GM21737 (cell line): ENCODE results near the gene ATG12.
"Not testable (repeated sequence)": the region's sequence is repeated elsewhere in the genome, so short reads cannot be mapped to it uniquely, and the experiment has no call there.

ENCODE experiments used
- ATAC-seq: cut with Tn5 transposase; IDR thresholded peaks from one replicate; pipeline ENCODE4 v1.9.1; 2021; ENCODE audit warnings: mild to moderate bottlenecking, moderate library complexity; ENCODE audit not compliant: unreplicated experiment

The ATG12 gene

GRCh38 chr5:115809946-115810345 is 31.4 kb downstream of the ATG12 start:
- ATAC-seq, result no peak

- not testable (repeated sequence) for ATAC-seq
Measured at GRCh38 chr5:115808066-115808465, 33.3 kb downstream of the ATG12 start.

DNA sequence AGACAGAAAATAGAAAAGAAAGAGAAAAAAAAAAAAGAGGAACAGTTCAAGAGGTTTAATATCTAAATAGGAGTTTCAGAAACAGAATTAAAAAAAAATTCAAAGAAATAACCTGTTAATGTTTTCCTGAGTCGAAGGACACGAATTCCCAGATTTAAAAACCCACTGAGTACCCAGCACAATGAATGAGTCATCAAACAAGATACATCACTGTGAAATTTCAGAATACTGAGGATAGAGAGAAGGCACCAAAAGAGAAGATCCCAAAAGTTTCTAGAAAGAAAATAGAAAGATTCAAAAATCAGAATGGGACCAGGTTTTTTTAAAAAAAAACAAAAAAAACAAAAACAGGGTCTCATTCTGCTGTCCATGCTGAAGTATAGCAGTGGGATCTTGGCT is 33.7 kb downstream of the ATG12 start:
- ATAC-seq, result no peak

GRCh38 chr5:115806986-115807653 is 34.2 kb downstream of the ATG12 start:
- no peak for ATAC-seq

DNA sequence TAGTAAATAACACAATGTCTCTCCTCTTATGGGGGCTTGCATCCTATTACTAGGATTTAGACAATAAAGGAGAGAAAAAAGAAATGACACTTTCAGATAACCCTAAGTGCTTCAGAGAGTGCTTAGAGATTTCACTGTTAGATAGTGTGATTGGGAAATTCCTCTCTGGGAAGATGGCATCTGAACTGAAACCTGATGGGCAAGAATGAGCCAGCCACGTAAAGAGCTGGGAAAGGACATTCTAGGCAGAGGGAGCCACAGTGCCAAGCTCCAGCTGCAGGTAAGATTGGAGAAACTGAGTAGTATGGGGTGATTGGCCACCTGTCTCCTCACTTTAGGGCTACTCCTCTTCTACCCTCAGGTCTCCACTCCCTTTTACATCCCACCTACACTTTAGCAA is 39.4 kb downstream of the ATG12 start:
- ATAC-seq, result no peak

DNA sequence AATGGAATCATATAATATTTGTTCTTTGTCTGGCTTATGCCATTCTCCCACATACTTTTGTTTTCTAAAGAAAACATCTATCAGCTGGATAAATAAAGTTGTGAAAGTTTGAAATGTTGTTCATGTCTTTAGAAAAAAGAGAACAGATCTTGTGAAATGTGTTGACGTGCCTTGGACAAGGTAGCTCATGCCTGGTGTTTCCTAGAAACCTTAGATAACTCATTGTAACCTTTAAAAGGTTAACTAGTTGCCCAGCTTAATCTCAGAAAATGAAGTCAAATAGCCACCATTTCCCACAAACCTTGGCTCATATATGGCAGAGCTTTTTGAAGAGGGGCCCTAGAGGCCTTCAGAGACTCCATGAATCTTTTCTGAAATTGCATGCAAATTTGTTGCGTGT is 40.2 kb downstream of the ATG12 start:
- no peak for ATAC-seq

GRCh38 chr5:115800108-115800507 is 41.3 kb downstream of the ATG12 start:
- ATAC-seq, result no peak

DNA sequence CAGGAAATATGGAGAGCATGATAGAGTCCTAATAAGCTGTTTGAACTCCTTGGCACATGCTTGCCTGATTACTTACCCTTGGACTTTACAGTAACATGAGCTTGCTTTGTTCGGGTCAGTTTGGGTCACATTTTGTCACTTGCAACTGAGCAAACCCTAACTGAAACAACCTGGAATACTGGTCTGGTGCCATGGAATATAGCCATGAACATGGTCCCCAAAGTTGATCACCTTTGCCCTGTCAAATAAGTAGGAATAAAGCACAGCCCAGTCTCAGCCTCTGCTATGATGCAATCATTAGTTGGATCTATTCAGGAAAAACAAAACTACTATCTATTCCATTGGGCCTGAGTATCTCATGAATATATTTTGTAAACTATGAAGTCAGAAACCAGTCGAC is 43.1 kb downstream of the ATG12 start:
- no peak for ATAC-seq

- ATAC-seq, result no peak
Measured at GRCh38 chr5:115796656-115797055, 44.7 kb downstream of the ATG12 start.

GRCh38 chr5:115795700-115796099 is 45.7 kb downstream of the ATG12 start:
- no peak for ATAC-seq

- ATAC-seq, result no peak
Measured at GRCh38 chr5:115788440-115788839, 52.9 kb downstream of the ATG12 start.

DNA sequence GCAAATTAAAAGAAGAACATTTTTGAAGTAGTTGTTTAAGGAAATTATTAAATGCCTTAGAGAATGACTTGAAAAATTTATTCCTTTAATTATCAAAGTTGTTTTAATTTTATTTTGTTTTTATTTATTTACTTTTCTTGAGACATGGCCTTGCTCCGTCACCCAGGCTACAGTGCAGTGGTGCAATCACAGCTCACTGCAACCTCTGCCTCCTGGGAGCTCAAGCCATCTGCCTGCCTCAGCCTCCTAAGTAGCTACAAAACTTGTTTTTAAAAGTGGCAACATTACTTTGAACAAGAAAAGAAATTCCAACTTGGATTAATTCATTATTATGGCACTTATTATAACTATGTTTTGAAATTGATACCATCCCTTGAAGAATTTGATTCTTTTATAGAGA is 53.9 kb downstream of the ATG12 start:
- ATAC-seq, result no peak

DNA sequence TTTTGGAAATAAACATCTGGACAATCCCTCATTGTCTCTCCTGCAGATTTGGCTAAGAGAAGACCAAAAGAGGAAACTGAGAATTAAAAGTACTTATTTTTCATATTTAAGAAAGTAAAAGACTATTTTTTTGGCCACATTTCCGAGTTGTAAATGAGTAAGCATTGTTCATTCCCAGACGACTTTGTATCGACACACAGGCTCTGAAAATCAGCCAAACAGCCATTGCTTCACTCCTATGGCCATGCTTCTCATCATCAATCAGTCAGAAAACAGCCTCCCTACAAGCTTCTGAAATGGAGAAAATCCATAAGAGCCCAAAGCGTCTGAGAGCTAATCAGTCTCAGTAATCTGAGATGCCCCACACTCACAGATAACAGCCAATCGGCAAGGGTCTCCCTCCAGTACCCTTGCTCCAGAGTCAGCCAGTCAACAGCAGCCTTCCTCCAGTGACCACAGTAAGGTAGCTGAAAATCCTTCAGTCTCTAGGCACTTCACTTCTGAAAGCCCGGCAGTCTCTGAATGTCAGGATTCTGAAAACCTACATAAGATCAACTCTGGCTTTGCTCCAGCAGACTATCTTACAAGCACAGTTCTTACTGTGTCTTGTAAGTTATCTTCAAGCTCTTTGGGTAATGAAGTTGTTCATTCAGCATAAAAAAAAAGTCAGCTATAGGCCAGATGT is 55.8 kb downstream of the ATG12 start:
- ATAC-seq, result no peak

DNA sequence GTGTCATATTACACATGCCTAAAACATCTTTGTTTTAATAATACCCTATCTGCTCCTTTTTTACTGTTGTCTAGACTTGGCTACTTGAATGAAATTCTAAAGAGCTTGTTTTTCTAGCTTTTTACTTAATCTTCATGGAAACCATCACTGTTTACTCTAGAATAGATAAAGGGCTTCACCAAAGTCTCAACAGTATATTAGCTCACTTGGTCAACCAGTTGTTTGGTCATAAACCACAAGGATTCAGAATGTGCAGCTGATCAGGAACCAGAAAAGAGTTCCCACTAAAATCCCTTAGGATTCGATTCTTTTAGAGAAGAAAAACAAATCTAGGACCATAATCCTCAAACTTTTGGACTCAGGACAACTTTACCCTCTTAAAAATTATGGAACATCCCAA is 62.9 kb downstream of the ATG12 start:
- no peak for ATAC-seq
